HCT116 (cell line): Measurements from ENCODE around the gene ERP27. TPM values are rescaled to one million over a fixed set of nuclear protein-coding genes. Genes with fewer than 3 reads are reported as not detected.

Experiments
- ATAC-seq: fragments of 200-7000 bp; cut with Tn5 transposase; 2 replicates; pipeline ENCODE4 v1.9.1; 2020; ENCODE audit warnings: mild to moderate bottlenecking, moderate library complexity
- BruUV-seq: library from RNA; stranded (reverse); fragments of 400-500 nt; replicated peaks from 2 replicates; lab custom pipeline; 2021; lab: Mats Ljungman, UMichigan
- CTCF ChIA-PET: fragments of 300-600 bp; sonication (Branson Sonifier 250); formaldehyde crosslinking; loops from one replicate; lab custom pipeline; 2021; ENCODE audit warnings: antibody characterized with exemption; lab: Charles Lee
- POLR2A ChIA-PET: fragments of 300-600, 350-600 bp; sonication (Branson Sonifier 250); formaldehyde crosslinking; loops from one replicate; lab custom pipeline; 2021; ENCODE audit warnings: antibody characterized with exemption; lab: Charles Lee
- RAD21 ChIA-PET, 2 experiments: fragments of 300-600 bp; sonication (Branson Sonifier 250); formaldehyde crosslinking; loops; one replicate each; lab custom pipeline; 2023; ENCODE audit warnings: low total read pairs in 2 of 2; ENCODE audit not compliant: uncharacterized antibody in 2 of 2, unreplicated experiment in 2 of 2, low non-redundant PET in 1 of 2; lab: Charles Lee
- DNase-seq: peaks from one replicate; pipeline ENCODE4 v3.0.0-alpha.2; 2010; ENCODE audit warnings: low read depth, low spot score
- H2AFZ ChIP-seq: fragments of 200-600 bp; shearing (Covaris generic), sonication (generic); 2 replicates; pipeline ENCODE4 v1.6.1; 2017; ENCODE audit warnings: low read depth, mixed run types, mixed read lengths, antibody characterized with exemption, low read length; ENCODE audit not compliant: poor library complexity, severe bottlenecking
- H3K27ac ChIP-seq: 2 replicates; pipeline ENCODE4 v1.5.1; 2012; ENCODE audit warnings: low read depth, low read length
- H3K27me3 ChIP-seq: fragments of 200-600 bp; sonication (generic); 2 replicates; pipeline ENCODE4 v1.6.1; 2016; ENCODE audit warnings: mixed run types, low read length, mixed read lengths; ENCODE audit not compliant: insufficient read depth
- H3K36me3 ChIP-seq, 2 experiments: fragments of 200-500 bp in 1 of 2; fragments of 200-600 bp in 1 of 2; sonication (Bioruptor generic) in 1 of 2; sonication (generic) in 1 of 2; 2 replicates each; pipeline versions ENCODE4 v1.5.1 to v1.6.1; 2014 to 2016; ENCODE audit warnings: low read length in 2 of 2, inconsistent platforms in 1 of 2, mixed read lengths in 1 of 2, mixed run types in 1 of 2; ENCODE audit not compliant: insufficient read depth in 2 of 2, control insufficient read depth in 1 of 2
- H3K4me1 ChIP-seq, 2 experiments: fragments of 200-600 bp in 1 of 2; sonication (generic) in 1 of 2; 2 replicates each; pipeline versions ENCODE4 v1.5.1 to v1.6.1; 2012 to 2017; ENCODE audit warnings: low read length in 2 of 2, inconsistent platforms in 1 of 2, mild to moderate bottlenecking in 1 of 2, mixed read lengths in 1 of 2, mixed run types in 1 of 2, moderate library complexity in 1 of 2; ENCODE audit not compliant: insufficient read depth in 2 of 2, control insufficient read depth in 1 of 2
- H3K4me2 ChIP-seq: fragments of 200-600 bp; sonication (generic); 2 replicates; pipeline ENCODE4 v1.6.1; 2017; ENCODE audit warnings: mixed run types, low read length, mixed read lengths
- H3K4me3 ChIP-seq, 2 experiments: fragments of 200-600 bp in 1 of 2; sonication (generic) in 1 of 2; replicated peaks in 1 of 2; 2 replicates each; pipeline ENCODE4 v1.5.1; 2011 to 2016; ENCODE audit warnings: low read length in 2 of 2, control low read depth in 1 of 2, low read depth in 1 of 2, mild to moderate bottlenecking in 1 of 2, mixed read lengths in 1 of 2, mixed run types in 1 of 2
- H3K79me2 ChIP-seq: fragments of 200-600 bp; sonication (generic); 2 replicates; pipeline ENCODE4 v1.6.1; 2017; ENCODE audit warnings: mild to moderate bottlenecking, mixed run types, low read length, moderate library complexity, mixed read lengths; ENCODE audit not compliant: insufficient read depth
- H3K9ac ChIP-seq: fragments of 200-600 bp; sonication (generic); 2 replicates; pipeline ENCODE4 v1.6.1; 2016; ENCODE audit warnings: low read length, mixed read lengths
- H3K9me2 ChIP-seq: fragments of 200-600 bp; sonication (generic), shearing (Covaris generic); 2 replicates; pipeline ENCODE4 v1.6.1; 2017; ENCODE audit warnings: mixed run types, mild to moderate bottlenecking, moderate library complexity; ENCODE audit not compliant: insufficient read depth
- H3K9me3 ChIP-seq, 2 experiments: fragments of 200-500 bp in 1 of 2; fragments of 200-600 bp in 1 of 2; sonication (Bioruptor generic) in 1 of 2; sonication (generic) in 1 of 2; 2 replicates each; pipeline ENCODE4 v1.6.1; 2014 to 2017; ENCODE audit warnings: low read length in 2 of 2, mixed read lengths in 2 of 2, inconsistent platforms in 1 of 2, low read depth in 1 of 2, mild to moderate bottlenecking in 1 of 2, mixed run types in 1 of 2, moderate library complexity in 1 of 2; ENCODE audit not compliant: control insufficient read depth in 1 of 2, insufficient read depth in 1 of 2
- H4K20me1 ChIP-seq: fragments of 200-600 bp; sonication (generic), shearing (Covaris generic); 2 replicates; pipeline ENCODE4 v1.6.1; 2017; ENCODE audit warnings: mixed run types, mild to moderate bottlenecking, moderate library complexity; ENCODE audit not compliant: insufficient read depth
- CBX3 ChIP-seq: IDR thresholded peaks from 2 replicates; pipeline ENCODE4 v1.6.1; 2012; ENCODE audit warnings: low read depth
- ELF1 ChIP-seq: IDR thresholded peaks from 2 replicates; pipeline ENCODE4 v1.6.1; 2012; ENCODE audit warnings: low read depth, borderline replicate concordance
- EZH2 ChIP-seq: fragments of 200-600 bp; sonication (generic); IDR thresholded peaks from 2 replicates; pipeline ENCODE4 v1.6.1; 2017; ENCODE audit warnings: antibody characterized with exemption, mixed run types
- FOSL1 ChIP-seq: IDR thresholded peaks from 2 replicates; pipeline ENCODE4 v1.6.1; 2012; ENCODE audit warnings: low read depth
- JUND ChIP-seq: IDR thresholded peaks from 2 replicates; pipeline ENCODE4 v1.6.1; 2012
- MAX ChIP-seq: IDR thresholded peaks from 2 replicates; pipeline ENCODE4 v1.6.1; 2012
- POLR2A ChIP-seq: IDR thresholded peaks from 2 replicates; pipeline ENCODE4 v1.7.0; 2011; ENCODE audit warnings: borderline replicate concordance; ENCODE audit not compliant: insufficient read depth, insufficient read length; ENCODE audit errors: extremely low read depth
- POLR2AphosphoS5 ChIP-seq: IDR thresholded peaks from 2 replicates; pipeline ENCODE4 v1.6.1; 2011; ENCODE audit warnings: mild to moderate bottlenecking, low read depth, low read length, moderate library complexity
- RAD21 ChIP-seq: IDR thresholded peaks from 2 replicates; pipeline ENCODE4 v1.6.1; 2012; ENCODE audit warnings: low read depth, mild to moderate bottlenecking
- SP1 ChIP-seq: IDR thresholded peaks from 2 replicates; pipeline ENCODE4 v1.6.1; 2012; ENCODE audit warnings: low read depth
- SRF ChIP-seq: IDR thresholded peaks from 2 replicates; pipeline ENCODE4 v1.6.1; 2012; ENCODE audit warnings: low read depth
- YY1 ChIP-seq: IDR thresholded peaks from 2 replicates; pipeline ENCODE4 v1.6.1; 2011; ENCODE audit warnings: low read length, low read depth, moderate library complexity, mild to moderate bottlenecking; ENCODE audit not compliant: insufficient replicate concordance; ENCODE audit errors: extremely low read depth
- ZBTB33 ChIP-seq: IDR thresholded peaks from 2 replicates; pipeline ENCODE4 v1.6.1; 2011; ENCODE audit warnings: mild to moderate bottlenecking, low read length, moderate library complexity; ENCODE audit not compliant: insufficient replicate concordance; ENCODE audit errors: extremely low read depth
- intact Hi-C: fragments of 100-400 bp; cut with micrococcal nuclease; formaldehyde crosslinking; loops from 2 replicates; pipeline ENCODE4 v1.10.0; 2022
- total RNA-seq: library from RNA; stranded (reverse); gene quantifications from one replicate; pipeline ENCODE4 v1.2.1, GENCODE V29; 2021; ENCODE audit not compliant: unreplicated experiment
- TF ChIP-seq, protein P1 (sequence below): IDR thresholded peaks from 2 replicates; pipeline ENCODE4 v1.6.1; 2012; ENCODE audit warnings: low read depth
- TF ChIP-seq, protein P2 (sequence below): IDR thresholded peaks from 2 replicates; pipeline ENCODE4 v1.6.1; 2012

ERP27 gene
- total RNA-seq, 1 experiment from 2014 or later, result 0.39 TPM

DNA sequence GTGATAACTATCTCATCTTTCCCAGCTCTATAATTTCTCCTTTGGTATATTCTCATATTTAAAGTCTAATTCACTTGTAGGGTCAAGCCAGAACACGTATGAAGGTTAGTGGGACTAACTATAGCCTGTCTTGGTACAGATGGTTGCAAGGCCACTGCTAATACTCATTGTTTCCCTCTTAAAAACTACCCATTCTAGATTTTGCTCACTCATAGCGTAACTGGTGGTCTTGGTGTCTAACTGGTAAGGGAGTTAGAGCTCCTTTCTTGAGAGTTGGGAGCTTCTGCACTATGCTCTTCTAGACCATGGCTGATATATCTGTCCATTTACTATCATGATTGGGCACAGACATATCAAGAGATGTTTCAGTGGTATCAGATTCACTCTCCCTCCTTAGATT is 61.5 kb downstream of the ERP27 start:
- no TSS peak for BruUV-seq
- Histone ChIP-seq H3K9me3 (no peaks in the 10 kb centered on the region), H3K27me3 (no peaks in the 10 kb centered on the region), H3K27ac (no peak overlapping the region), H3K36me3 (no peaks in the 10 kb centered on the region), H4K20me1 (no peaks in the 10 kb centered on the region)
- ATAC-seq, result no peak
- no peak for TF ChIP-seq SRF
- no peak for TF ChIP-seq ELF1
- no peak for TF ChIP-seq RAD21
- TF ChIP-seq, protein P1, sequence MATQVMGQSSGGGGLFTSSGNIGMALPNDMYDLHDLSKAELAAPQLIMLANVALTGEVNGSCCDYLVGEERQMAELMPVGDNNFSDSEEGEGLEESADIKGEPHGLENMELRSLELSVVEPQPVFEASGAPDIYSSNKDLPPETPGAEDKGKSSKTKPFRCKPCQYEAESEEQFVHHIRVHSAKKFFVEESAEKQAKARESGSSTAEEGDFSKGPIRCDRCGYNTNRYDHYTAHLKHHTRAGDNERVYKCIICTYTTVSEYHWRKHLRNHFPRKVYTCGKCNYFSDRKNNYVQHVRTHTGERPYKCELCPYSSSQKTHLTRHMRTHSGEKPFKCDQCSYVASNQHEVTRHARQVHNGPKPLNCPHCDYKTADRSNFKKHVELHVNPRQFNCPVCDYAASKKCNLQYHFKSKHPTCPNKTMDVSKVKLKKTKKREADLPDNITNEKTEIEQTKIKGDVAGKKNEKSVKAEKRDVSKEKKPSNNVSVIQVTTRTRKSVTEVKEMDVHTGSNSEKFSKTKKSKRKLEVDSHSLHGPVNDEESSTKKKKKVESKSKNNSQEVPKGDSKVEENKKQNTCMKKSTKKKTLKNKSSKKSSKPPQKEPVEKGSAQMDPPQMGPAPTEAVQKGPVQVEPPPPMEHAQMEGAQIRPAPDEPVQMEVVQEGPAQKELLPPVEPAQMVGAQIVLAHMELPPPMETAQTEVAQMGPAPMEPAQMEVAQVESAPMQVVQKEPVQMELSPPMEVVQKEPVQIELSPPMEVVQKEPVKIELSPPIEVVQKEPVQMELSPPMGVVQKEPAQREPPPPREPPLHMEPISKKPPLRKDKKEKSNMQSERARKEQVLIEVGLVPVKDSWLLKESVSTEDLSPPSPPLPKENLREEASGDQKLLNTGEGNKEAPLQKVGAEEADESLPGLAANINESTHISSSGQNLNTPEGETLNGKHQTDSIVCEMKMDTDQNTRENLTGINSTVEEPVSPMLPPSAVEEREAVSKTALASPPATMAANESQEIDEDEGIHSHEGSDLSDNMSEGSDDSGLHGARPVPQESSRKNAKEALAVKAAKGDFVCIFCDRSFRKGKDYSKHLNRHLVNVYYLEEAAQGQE, result no peak
- no peak for TF ChIP-seq YY1
- no peak for TF ChIP-seq MAX
- TF ChIP-seq CBX3, result no peak
- no peak for TF ChIP-seq ZBTB33
- TF ChIP-seq JUND, result no peak
- no peak for TF ChIP-seq POLR2AphosphoS5
- TF ChIP-seq, protein P2, sequence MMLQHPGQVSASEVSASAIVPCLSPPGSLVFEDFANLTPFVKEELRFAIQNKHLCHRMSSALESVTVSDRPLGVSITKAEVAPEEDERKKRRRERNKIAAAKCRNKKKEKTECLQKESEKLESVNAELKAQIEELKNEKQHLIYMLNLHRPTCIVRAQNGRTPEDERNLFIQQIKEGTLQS, result no peak
- no peak for TF ChIP-seq EZH2
- no peak for TF ChIP-seq FOSL1
- TF ChIP-seq POLR2A, result no peak
- no peak for TF ChIP-seq SP1
- TF ChIP-seq, all 23 proteins: peak for 0
- RAD21 ChIA-PET, result no interaction called here
- Histone ChIP-seq H2AFZ (no peak overlapping the region), H3K79me2 (no peaks in the 10 kb centered on the region), H3K9ac (no peak overlapping the region), H3K4me3 (no peak overlapping the region), H3K4me2 (no peak overlapping the region), H3K9me2 (no peaks in the 10 kb centered on the region), H3K4me1 (no peaks in the 10 kb centered on the region)
- no peak for DNase-seq
- CTCF ChIA-PET, result no interaction called here
- POLR2A ChIA-PET, result no interaction called here
- intact Hi-C loops, result no loop called here
